GM18526 (cell line): ENCODE measurements around the gene DEAF1.

Experiments used
- POLR2A ChIP-seq: IDR thresholded peaks from 3 replicates; pipeline ENCODE4 v1.6.1; 2011; ENCODE audit not compliant: insufficient read length; ENCODE audit errors: extremely low read depth

DEAF1 gene

DNA sequence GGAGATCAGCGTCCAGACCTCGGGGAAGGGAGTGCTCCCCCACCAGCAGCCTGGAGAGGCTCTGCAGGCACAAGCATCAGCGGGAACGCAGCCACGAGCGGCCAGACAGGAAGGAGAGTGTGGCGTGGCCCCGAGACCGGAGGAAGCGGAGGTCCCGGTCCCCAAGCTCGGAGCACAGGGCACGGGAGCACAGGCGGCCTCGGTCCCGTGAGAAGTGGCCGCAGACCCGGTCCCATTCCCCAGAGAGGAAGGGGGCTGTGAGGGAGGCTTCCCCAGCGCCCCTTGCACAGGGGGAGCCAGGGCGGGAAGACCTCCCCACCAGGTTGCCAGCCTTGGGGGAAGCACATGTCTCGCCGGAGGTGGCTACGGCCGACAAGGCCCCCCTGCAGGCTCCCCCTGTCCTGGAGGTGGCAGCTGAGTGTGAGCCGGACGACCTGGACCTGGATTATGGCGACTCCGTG, 86.2 kb downstream of the DEAF1 start:
- TF ChIP-seq POLR2A = no peak

DNA sequence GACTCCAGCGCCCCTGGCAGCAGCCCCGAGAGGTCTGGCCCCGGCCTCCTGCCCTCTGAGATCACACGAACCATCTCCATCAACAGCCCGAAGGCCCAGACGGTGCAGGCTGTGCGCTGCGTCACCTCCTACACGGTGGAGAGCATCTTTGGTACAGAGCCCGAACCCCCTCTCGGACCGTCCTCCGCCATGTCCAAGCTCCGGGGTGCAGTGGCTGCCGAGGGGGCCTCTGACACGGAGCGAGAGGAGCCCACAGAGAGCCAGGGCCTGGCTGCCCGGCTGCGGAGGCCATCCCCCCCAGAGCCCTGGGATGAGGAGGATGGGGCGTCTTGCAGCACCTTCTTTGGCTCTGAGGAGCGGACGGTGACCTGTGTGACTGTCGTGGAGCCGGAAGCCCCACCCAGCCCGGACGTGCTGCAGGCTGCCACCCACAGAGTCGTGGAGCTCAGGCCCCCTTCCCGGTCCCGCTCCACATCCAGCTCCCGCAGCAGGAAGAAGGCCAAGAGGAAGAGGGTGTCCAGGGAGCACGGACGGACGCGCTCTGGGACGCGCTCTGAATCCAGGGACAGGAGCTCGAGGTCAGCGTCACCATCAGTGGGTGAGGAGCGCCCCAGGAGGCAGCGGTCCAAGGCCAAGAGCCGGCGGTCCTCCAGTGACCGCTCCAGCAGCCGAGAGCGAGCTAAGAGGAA, 86.9 kb downstream of the DEAF1 start:
- no peak for TF ChIP-seq POLR2A

- TF ChIP-seq POLR2A = no peak
These were observed 87.8 kb downstream of the DEAF1 start for GRCh38 chr11:607020-607780.

DNA sequence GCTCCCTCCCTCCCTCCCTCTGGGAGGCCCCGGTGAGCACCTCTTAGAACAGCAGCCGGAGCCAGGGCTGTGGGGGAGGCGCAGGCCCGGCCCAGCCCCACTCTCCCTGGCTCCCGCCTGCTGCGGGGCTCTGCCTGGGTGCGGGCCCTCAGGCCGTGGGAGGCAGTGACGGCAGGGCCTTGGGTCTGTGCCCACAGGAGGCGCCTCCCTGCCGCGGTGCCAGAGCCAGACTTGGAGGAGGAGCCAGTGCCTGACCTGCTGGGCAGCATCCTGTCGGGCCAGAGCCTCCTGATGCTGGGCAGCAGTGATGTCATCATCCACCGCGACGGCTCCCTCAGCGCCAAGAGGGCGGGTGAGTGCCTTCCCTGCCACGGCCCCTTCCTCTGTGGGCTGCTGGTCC, 88.8 kb downstream of the DEAF1 start:
- no peak for TF ChIP-seq POLR2A

DNA sequence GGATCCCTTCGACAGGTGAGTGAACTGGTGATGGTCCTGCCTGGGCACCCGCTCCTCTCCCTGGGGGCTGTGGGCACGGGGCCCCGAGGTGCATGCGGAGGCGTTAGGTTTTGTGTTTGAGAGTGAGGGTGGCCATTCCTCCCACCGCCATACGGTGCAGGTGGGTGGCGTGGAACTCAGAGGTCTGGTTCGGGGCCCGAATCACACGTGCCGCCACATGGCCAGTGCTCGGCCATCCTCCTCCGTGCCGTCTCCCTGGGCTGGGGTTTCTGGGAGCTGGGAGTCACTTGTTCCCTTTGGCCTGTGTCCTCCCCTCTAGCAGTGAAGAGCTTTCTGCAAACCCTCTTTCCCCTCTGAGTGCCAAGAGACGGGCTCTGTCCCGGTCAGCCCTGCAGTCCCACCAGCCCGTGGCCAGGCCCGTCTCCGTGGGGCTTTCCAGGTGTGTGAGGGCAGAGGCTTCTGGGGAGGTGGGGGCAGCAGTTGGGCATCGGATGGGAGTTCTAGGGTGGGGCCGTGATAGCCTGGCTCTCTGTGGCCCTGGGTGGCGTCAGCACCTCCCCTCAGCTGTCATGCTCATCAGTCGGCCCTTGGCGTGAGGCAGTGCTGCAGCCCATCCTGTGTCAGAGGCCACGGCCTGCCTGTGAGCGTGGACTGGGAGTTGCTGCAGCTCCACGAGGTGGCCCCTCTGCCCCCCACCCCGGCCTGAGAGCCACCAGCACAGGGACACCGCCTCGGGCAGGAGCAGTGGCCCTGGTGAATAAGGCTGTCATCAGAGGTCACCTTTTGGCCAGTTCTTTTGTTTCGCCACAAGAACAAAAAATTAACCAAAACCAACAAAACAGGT, 89.5 kb downstream of the DEAF1 start:
- no peak for TF ChIP-seq POLR2A

DNA sequence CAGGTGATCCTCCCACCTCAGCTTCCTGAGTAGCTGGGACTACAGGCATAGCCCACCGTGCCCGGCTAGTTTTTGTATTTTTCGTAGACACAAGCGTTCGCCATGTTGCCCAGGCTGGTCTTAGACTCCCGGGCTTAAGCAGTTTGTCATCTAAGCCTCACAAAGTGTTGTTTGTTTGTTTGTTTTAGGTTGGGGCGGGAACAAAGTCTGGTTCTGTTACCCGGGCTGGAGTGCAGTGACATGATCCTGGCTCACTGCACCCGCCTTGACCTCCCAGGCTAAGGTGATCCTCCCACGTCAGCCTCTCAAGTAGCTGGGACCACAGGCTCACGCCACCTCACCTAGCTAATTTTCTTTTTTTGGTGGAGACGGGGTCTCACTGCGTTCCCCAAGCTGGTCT, 91.9 kb downstream of the DEAF1 start:
- TF ChIP-seq POLR2A = no peak

- TF ChIP-seq POLR2A = no peak
These were observed 93.3 kb downstream of the DEAF1 start for GRCh38 chr11:601573-602245.

DNA sequence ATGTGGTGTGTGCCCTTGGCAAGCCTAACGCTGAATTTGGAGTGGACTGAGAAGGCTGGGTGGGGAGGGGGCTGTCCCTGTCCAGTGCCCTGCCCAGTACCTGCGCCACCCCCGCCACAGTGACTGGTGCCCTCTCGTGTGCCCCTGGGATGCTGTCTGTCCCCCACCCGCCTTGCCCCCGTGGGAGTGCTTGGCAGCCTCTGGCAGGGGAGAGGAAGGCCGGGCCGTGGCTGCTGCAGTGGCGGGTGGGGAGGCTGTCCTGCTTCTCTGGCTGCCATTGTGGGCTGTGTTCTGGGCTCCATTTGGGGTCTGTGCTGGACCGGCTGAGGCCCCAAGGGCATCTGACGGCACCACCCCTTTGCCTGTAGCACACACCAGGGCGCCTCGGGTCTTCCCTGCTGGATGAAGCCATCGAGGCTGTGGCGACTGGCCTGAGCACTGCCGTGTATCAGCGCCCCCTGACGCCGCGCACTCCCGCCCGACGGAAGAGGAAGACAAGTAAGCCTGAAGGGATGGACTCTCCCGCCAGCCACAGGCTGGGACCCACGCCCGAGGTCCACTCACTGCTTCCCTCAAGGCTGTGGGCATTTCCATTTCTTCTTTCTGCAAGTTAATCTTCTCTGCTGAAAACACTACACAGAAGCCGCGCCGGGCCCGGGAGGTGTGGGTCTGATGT, 96.9 kb downstream of the DEAF1 start:
- no peak for TF ChIP-seq POLR2A

- TF ChIP-seq POLR2A = no peak
These were observed 97.8 kb downstream of the DEAF1 start for GRCh38 chr11:597166-597725.

- no peak for TF ChIP-seq POLR2A
These were observed 98.6 kb downstream of the DEAF1 start for GRCh38 chr11:596374-596773.

- no peak for TF ChIP-seq POLR2A
These were observed 99.6 kb downstream of the DEAF1 start for GRCh38 chr11:595400-595799.
